ENCODE data around the gene FOXL2NB.

GRCh38 chr3:138935863-138936740, 10.9 kb upstream of the FOXL2NB start:
- TF ChIP-seq CTCF (conservative IDR thresholded peaks at IDR 0.05; ENCODE audit: low read depth, low read length): peak; percentile 88
- no peak for TF ChIP-seq EZH2 (IDR thresholded peaks at IDR 0.05; ENCODE audit: borderline replicate concordance, low read depth, low read length, poor library complexity, severe bottlenecking)

All from A673 (cell line).